Activated CD4-positive, alpha-beta T cell treated with anti-CD3 and anti-CD28 coated beads, Interleukin-2, amount 50 U/mL, for 1 hour (primary cell): Measurements from ENCODE around the gene F5.

Experiments
- DNase-seq: peaks from one replicate; pipeline ENCODE4 v3.0.0-alpha.2; 2020

F5 gene

DNA sequence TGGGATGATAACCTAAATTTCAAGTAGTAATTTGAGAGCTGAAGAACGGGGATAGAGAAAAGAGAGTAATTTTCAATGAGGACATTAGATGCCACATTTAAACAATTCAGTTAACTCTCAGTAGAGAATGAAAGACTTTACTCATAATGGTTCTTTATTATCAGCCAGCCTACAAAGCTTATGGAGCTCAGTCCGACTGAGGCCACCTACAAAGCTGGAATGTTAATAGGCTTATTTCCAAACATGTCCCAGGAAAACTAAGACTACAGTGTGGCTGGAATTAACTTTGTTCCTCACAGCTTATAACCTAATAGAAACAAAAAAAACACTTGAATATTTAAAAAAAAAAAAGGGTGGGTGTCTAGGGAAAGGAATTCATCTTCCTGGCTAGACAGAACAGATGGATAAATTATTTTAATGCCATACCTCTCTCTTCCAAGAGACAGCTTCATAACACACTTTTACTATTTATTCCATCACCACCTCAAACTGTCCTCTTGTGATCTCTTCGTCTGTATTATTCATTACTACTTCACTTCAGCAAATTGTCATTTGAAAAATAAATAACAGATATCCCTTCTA, 110.4 kb downstream of the F5 start:
- no peak for DNase-seq

DNA sequence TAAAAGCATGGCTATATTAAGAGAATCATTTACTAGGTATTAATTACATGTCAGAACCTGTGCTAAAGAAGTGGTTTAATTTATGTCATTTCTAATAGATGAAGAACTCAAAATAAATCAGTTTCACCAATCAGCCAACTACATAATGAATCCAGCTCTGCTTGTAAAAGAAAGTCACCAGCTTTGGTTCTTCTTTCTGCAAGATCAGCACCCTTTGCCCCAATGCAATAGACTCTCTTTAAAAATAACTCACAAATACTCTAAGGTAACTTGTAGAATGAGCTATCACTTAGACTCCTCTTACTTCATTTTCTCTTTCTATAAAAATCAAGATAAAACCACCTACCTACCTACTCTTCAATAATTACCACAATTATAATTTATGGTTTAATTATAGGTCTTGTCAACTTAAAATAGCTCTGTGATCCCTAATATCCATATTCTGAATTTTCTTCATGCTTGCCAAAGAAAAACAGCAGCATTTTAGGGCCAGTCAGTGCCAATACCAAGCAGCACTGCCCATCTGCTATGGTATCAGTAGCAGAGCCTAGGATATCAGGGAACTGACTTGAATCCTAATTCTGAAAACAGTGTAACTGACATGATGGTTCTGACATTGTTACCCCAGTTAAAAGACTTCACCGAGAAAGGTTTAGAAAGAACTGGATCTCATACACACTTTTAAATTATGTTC, 111.8 kb downstream of the F5 start:
- DNase-seq: no peak

DNA sequence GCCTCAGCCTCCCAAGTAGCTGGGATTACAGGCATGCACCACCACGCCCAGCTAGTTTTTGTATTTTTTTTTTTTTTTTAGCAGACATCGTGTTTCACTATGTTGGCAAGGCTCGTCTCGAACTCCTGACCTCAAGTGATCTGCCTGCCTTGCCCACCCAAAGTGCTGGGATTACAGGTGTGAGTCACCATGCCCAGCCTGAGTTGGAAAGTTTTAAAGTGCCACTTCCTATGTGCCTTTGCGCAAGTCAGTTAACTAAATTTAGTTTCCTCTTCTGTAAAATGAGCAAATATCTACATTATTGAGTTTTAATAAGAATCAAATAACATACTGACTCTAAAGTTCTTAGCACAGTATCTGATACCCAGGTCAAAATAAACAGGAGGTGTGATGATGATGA, 112.9 kb downstream of the F5 start:
- no peak for DNase-seq

DNA sequence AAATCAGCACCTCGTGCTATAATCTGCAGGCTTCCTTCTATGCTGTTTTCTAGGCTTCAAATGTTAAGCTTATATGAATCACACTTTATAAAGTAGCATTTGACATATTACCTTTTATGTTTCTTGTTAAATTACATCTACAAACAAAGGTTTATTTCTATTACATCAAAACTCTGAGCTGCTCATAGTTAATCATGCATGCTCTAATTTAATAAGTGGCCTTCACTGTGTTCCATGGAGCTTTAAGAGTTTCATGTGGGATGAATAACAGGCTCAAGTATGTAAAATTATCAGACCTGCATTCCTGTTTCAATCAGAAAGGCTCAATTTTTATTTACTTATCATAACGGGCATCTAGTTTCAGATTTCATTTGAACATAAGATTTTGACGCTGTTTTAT, 113.5 kb downstream of the F5 start:
- DNase-seq: no peak

DNA sequence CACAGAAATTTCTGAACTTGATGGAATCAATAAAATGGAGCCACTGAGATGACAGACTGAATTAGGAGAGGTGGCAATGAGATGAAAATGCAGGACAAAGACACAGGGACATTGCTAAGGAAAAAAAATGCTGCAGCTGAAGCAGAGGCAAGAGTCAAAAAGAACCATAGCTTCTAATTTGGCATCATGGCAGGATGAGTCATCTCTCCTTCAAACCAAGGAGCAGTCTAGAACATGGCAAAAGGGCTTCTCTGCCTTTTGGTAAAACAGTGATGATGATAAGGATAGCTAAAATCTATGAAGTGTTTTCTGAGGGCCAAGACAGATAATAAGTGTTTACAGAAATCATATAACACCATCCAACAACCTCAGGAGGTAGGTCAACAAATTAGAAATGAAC, 117.3 kb downstream of the F5 start:
- no peak for DNase-seq

GRCh38 chr1:169466259-169467230, 119.7 kb downstream of the F5 start:
- no peak for DNase-seq

DNA sequence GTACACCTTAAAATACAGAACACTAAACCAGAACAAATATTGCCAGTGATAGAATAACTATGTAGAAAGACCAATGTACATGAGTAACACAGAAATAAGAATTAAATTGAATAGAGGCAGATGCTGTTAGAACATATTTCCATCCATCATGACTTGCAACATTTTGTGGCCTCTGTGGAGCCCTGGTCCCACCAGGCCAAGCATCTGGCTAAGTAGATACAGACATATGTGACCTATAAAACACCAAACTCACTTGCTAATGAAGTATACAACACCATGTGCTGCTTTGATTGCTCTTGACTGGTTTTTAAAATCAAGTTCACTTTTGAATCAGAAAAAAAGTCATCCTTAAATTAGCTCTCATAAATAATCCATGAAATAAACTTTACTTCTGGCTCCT, 121.0 kb downstream of the F5 start:
- DNase-seq: no peak
